Spleen (tissue), 11 donors: ENCODE measurements around the gene PTPRN2. TPM values are rescaled to one million over a fixed set of nuclear protein-coding genes. Genes with fewer than 3 reads are reported as not detected.

Source experiments
- DNase-seq: peaks from one replicate; pipeline ENCODE4 v3.0.0-alpha.2; 2020
- H3K27ac ChIP-seq, 8 donors: fragments of 200-600 bp; sonication (generic) in 7 of 8; 1 replicate in 4 of 8; 2 replicates in 4 of 8; pipeline versions ENCODE4 v1.5.0 to v1.8.0; 2016 to 2021; ENCODE audit warnings: inconsistent platforms in 4 of 8, mild to moderate bottlenecking in 4 of 8, moderate library complexity in 1 of 8
- H3K27me3 ChIP-seq, 7 donors: fragments of 200-600 bp; sonication (generic) in 6 of 7; replicated peaks in 1 of 7; 1 replicate in 4 of 7; 2 replicates in 3 of 7; pipeline versions ENCODE4 v1.5.0 to v1.8.0; 2016 to 2021; ENCODE audit warnings: inconsistent platforms in 3 of 7, mild to moderate bottlenecking in 1 of 7
- H3K36me3 ChIP-seq, 6 donors: fragments of 200-600 bp; sonication (generic) in 5 of 6; 1 replicate in 4 of 6; 2 replicates in 2 of 6; pipeline versions ENCODE4 v1.5.0 to v1.8.0; 2016 to 2021; ENCODE audit warnings: inconsistent platforms in 2 of 6
- H3K4me1 ChIP-seq, 6 donors: fragments of 200-600 bp; sonication (generic) in 5 of 6; 1 replicate in 3 of 6; 2 replicates in 3 of 6; pipeline versions ENCODE4 v1.5.0 to v1.8.0; 2016 to 2021; ENCODE audit warnings: inconsistent platforms in 3 of 6
- H3K4me3 ChIP-seq, 8 donors: fragments of 200-600 bp; sonication (generic) in 7 of 8; 1 replicate in 4 of 8; 2 replicates in 4 of 8; pipeline versions ENCODE4 v1.5.0 to v1.8.0; 2016 to 2021; ENCODE audit warnings: inconsistent platforms in 4 of 8, mild to moderate bottlenecking in 4 of 8, moderate library complexity in 2 of 8
- H3K9me3 ChIP-seq, 8 donors: fragments of 200-600 bp; sonication (generic) in 7 of 8; 1 replicate in 4 of 8; 2 replicates in 4 of 8; pipeline versions ENCODE4 v1.5.0 to v1.8.0; 2016 to 2021; ENCODE audit warnings: inconsistent platforms in 4 of 8
- POLR2A ChIP-seq, 3 donors: fragments of 450-650 bp; IDR thresholded peaks; one replicate each; pipeline ENCODE4 v1.5.1; 2017; ENCODE audit warnings: antibody characterized with exemption in 3 of 3, mild to moderate bottlenecking in 1 of 3
- POLR2AphosphoS5 ChIP-seq, 3 donors: sonication (generic); formaldehyde crosslinking; IDR thresholded peaks; one replicate each; pipeline ENCODE4 v1.5.1; 2017; ENCODE audit warnings: antibody characterized with exemption in 3 of 3
- WGBS, 5 donors: extraction: QIAGEN DNeasy Blood & Tissue Kit in 3 of 5; methylation state at CpG; one replicate each; pipeline versions ENCODE4 v1.1.5 to v1.1.7; 2013 to 2018; 5-methylcytosine and 5-hydroxymethylcytosine counted together
- intact Hi-C: fragments of 100-400 bp; cut with DNase I; formaldehyde crosslinking; loops from one replicate; pipeline ENCODE4 v1.15.0; 2023; ENCODE audit warnings: low total_unique reads
- polyA plus RNA-seq, 3 donors: library from polyadenylated mRNA; stranded (reverse); fragments of 200-250 nt; gene quantifications; one replicate each; pipeline ENCODE4 v1.2.1, GENCODE V29; 2013
- total RNA-seq, 7 donors: library from RNA; depleted of rRNA in 3 of 7; stranded (reverse); fragments of >200 nt in 3 of 7; fragmentation: NEBNext Ultra II Directional in 4 of 7; extraction: Animal tissue kit (Norgen Biotek cat#: 25700) in 4 of 7; gene quantifications; one replicate each; pipeline versions ENCODE4 v1.1.0 to v1.2.1, GENCODE V29; 2016 to 2021
- TF ChIP-seq, protein P1 (sequence below), 11 experiments: fragments of 200-600 bp in 7 of 11; fragments of 450-650 bp in 4 of 11; sonication (generic) in 4 of 11; IDR thresholded peaks in 8 of 11; conservative IDR thresholded peaks in 3 of 11; 1 replicate in 7 of 11; 2 replicates in 4 of 11; pipeline versions ENCODE4 v1.4.0 to v1.8.0; 2016 to 2021; ENCODE audit warnings: antibody characterized with exemption in 11 of 11, inconsistent platforms in 4 of 11, mild to moderate bottlenecking in 1 of 11
- donor health status: healthy with polysubstance abuse.
- donor health status: DM: no; HTN: no; CAD: no; lungs with moderate emphysema.
- donor health status: DM: no; HTN: no; CAD: no.
- donor health status: Bipolar disorder and iron deficiency.
- donor health status: healthy.
- donor health status: DM: no; HTN: no; CAD: no.
- donor health status: DM: yes; HTN: yes; CAD: no.

PTPRN2 gene
- total and polyA plus RNA-seq, 10 donors = 7.0 to 22.8 (median 16.8) TPM

DNA sequence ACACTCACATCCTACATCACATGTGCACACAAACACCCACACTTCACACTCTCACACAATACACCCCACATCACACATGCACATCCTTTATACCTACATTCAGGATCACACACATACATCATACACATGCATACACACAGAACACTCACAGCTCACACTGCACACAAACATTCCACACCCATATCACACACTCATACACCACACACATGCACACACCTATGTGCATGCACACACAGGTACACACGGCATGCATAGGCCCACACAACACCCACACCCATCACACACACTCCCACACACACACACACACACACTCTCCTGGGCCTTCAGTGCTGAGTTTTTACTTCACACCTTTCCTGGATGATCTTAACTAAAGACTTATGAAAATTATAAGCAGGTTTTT, 1030.4 kb downstream of the PTPRN2 start:
- no peak for DNase-seq
- intact Hi-C loops = no loop called here
- TF ChIP-seq POLR2AphosphoS5 (IDR thresholded peaks at IDR 0.05) = no peak
- TF ChIP-seq, protein P1, sequence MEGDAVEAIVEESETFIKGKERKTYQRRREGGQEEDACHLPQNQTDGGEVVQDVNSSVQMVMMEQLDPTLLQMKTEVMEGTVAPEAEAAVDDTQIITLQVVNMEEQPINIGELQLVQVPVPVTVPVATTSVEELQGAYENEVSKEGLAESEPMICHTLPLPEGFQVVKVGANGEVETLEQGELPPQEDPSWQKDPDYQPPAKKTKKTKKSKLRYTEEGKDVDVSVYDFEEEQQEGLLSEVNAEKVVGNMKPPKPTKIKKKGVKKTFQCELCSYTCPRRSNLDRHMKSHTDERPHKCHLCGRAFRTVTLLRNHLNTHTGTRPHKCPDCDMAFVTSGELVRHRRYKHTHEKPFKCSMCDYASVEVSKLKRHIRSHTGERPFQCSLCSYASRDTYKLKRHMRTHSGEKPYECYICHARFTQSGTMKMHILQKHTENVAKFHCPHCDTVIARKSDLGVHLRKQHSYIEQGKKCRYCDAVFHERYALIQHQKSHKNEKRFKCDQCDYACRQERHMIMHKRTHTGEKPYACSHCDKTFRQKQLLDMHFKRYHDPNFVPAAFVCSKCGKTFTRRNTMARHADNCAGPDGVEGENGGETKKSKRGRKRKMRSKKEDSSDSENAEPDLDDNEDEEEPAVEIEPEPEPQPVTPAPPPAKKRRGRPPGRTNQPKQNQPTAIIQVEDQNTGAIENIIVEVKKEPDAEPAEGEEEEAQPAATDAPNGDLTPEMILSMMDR (IDR thresholded peaks at IDR 0.05 in 8 of 11, conservative IDR thresholded peaks at IDR 0.05 in 3 of 11) = no peak
- H3K36me3 ChIP-seq = peaks cover 0 to 20% (median 3%) of the 10 kb centered on the region in 6 donors
- H3K27me3 ChIP-seq = no peaks in the 10 kb centered on the region
- H3K9me3 ChIP-seq = no peaks in the 10 kb centered on the region
- H3K27ac ChIP-seq = no peak overlapping the region
- no peak overlapping the region for H3K4me3 ChIP-seq
- 67 to 91% (median 88%) methylated on average over 1 of the region's 1 CpG for WGBS, 5 donors
- peaks cover 0 to 41% (median 7%) of the 10 kb centered on the region in 6 donors for H3K4me1 ChIP-seq

DNA sequence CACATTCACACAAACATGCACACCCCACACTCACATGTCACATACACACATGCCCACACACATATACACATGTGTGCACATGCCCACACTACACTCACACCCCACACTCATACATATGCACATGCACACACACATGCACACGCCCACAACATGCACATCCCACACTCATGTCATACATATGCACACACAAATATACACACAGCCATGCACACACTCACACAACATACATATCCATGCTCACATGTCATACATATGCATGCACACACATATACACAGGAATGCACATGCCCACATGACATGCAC, 1031.0 kb downstream of the PTPRN2 start:
- Histone ChIP-seq H3K9me3 (no peaks in the 10 kb centered on the region), H3K27ac (no peak overlapping the region), H3K4me3 (no peak overlapping the region), H3K4me1 (peaks cover 0 to 36% (median 7%) of the 10 kb centered on the region in 6 donors), H3K36me3 (peaks cover 0 to 20% (median 3%) of the 10 kb centered on the region in 6 donors), H3K27me3 (no peaks in the 10 kb centered on the region)
- 92 to 100% (median 94%) methylated on average over 1 of the region's 1 CpG for WGBS, 5 donors
- no peak for DNase-seq
- no peak for TF ChIP-seq POLR2AphosphoS5 (IDR thresholded peaks at IDR 0.05)
- intact Hi-C loops = no loop called here

DNA sequence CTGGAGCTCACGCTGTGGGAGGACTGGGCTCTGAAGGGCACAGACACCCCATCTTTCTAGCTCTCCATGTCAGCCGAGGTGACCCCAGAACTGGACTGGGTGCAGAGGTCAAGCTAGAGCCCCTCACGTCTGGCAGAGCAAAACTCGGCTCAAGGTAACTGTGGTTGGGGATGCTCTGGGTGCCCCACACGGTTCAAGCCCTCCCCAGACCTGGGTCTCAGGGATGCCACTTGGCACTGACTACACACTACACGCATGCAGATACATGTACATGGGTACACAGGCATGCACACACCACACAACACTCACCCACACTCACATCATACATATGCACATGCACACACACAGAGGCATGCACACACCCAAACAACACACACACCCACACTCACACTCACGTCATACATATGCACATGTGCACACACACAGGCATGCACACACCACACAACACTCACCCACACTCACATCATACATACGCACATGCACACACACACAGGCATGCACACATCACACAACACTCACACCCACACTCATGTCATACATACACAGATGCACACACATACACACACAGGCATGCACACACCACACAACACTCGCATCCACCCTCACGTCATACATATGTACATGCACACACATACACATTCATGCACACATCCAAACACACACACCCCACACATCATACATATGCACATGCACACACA, 1031.5 kb downstream of the PTPRN2 start:
- WGBS, 5 donors = 89 to 94% (median 92%) methylated on average over 9 to 10 of the region's 10 CpGs
- Histone ChIP-seq H3K27ac (no peak overlapping the region), H3K4me3 (no peak overlapping the region), H3K27me3 (no peaks in the 10 kb centered on the region), H3K36me3 (peaks cover 0 to 20% (median 3%) of the 10 kb centered on the region in 6 donors), H3K4me1 (peaks cover 0 to 32% (median 7%) of the 10 kb centered on the region in 6 donors), H3K9me3 (no peaks in the 10 kb centered on the region)
- intact Hi-C loops = no loop called here
- peak; percentile 59 for DNase-seq
- TF ChIP-seq, protein P1 (IDR thresholded peaks at IDR 0.05 in 8 of 11, conservative IDR thresholded peaks at IDR 0.05 in 3 of 11) = no peak
- TF ChIP-seq POLR2AphosphoS5 (IDR thresholded peaks at IDR 0.05) = no peak
- no peak for TF ChIP-seq POLR2A (IDR thresholded peaks at IDR 0.05)

DNA sequence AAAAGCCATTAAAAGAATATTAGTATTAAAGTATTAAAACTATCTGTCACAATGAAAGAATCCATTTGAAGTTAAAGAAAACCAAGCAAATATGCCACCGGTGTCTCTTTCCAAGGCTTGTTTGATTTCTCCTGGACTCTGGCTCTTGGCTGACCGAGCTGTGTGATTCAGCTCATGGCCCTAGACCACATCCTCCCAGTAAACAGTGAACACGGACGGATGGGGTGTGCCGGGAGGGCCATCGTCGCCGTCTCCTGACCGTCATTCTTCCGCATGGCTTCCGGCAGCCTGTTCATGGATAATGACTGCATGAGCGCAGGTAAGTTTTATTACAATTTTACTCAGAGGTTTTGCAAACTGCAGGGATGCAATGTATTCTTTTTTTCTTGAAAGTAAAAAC, 1032.3 kb downstream of the PTPRN2 start:
- intact Hi-C loops = no loop called here

More for the DNA sequence above, 1032.3 kb downstream of the PTPRN2 start:
- peak; percentile 38 for DNase-seq
- 78 to 93% (median 91%) methylated on average over 12 of the region's 12 CpGs for WGBS, 5 donors
- Histone ChIP-seq H3K4me1 (peaks cover 0 to 30% (median 7%) of the 10 kb centered on the region in 6 donors), H3K4me3 (no peak overlapping the region), H3K27me3 (no peaks in the 10 kb centered on the region), H3K9me3 (no peaks in the 10 kb centered on the region), H3K27ac (peak overlapping the region in 1 of 8 donors; percentile 31), H3K36me3 (peaks cover 0 to 20% (median 3%) of the 10 kb centered on the region in 6 donors)
- TF ChIP-seq POLR2A (IDR thresholded peaks at IDR 0.05) = no peak
- no peak for TF ChIP-seq POLR2AphosphoS5 (IDR thresholded peaks at IDR 0.05)
- TF ChIP-seq, protein P1 (IDR thresholded peaks at IDR 0.05 in 8 of 11, conservative IDR thresholded peaks at IDR 0.05 in 3 of 11) = no peak
